OCI-LY3 (cell line): ENCODE data around the gene GON7.

ENCODE experiments used
- CTCF ChIP-seq: fragments of 200-600, 300-600 bp; sonication (generic); IDR thresholded peaks from 2 replicates; pipeline ENCODE4 v1.5.1; 2014; ENCODE audit warnings: antibody characterized with exemption, low read length, low read depth
- EZH2phosphoT487 ChIP-seq: fragments of 200-600 bp; shearing (Covaris generic); IDR thresholded peaks from 2 replicates; pipeline ENCODE4 v1.6.1; 2018; ENCODE audit warnings: antibody characterized with exemption, mixed run types, low read depth

DNA sequence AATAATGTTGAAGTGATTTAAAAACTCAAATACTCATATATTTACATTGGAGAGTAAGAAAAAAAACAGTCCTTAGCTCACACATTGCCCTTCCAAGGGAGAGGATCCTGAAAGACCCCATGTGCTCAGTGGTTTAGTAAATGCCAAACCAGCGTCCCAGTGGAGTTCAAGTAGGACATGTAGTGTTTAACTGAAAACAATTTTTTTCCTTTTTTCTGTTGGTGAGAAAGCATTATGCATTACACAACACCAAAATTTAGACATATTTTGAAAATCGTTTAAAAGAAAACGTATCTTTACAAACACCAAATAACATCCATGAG lies 33.8 kb upstream of the GON7 start:
- no peak for TF ChIP-seq CTCF
- no peak for TF ChIP-seq EZH2phosphoT487
